ENCODE results near the gene DOK3. TPM values are rescaled to one million over a fixed set of nuclear protein-coding genes. Genes with fewer than 3 reads are reported as not detected.

Gene DOK3
- total and polyA plus RNA-seq, 10 of the 15 experiments (the other 5 are each of a cell fraction or from before 2014, with no cell fraction given): 6.6 to 107 (median 52.1) TPM

GRCh38 chr5:177507596-177508220, 1.9 kb downstream of the DOK3 start (continued):
- TF ChIP-seq NFIC (IDR thresholded peaks at IDR 0.05; ENCODE audit: low read depth, low read length): no peak
- no peak for TF ChIP-seq PAX5 (IDR thresholded peaks at IDR 0.05; ENCODE audit: borderline replicate concordance, low read depth, low read length)
- TF ChIP-seq IRF5 (IDR thresholded peaks at IDR 0.05; ENCODE audit: borderline replicate concordance): no peak
- TF ChIP-seq SRF (IDR thresholded peaks at IDR 0.05; ENCODE audit: low read depth in 2 of 2, low read length in 2 of 2): no peak
- no peak for TF ChIP-seq NR2C1 (IDR thresholded peaks at IDR 0.05)
- TF ChIP-seq CREB1 (IDR thresholded peaks at IDR 0.05; ENCODE audit: low read depth): no peak
- TF ChIP-seq TCF3 (IDR thresholded peaks at IDR 0.05; ENCODE audit: borderline replicate concordance, insufficient read depth, low read depth, low read length): no peak
- TF ChIP-seq MYC (IDR thresholded peaks at IDR 0.05; ENCODE audit: insufficient read depth, insufficient read length, insufficient replicate concordance, low read length, severe bottlenecking): no peak
- TF ChIP-seq CREM (IDR thresholded peaks at IDR 0.05; ENCODE audit: low read depth): no peak
- TF ChIP-seq ASH2L (IDR thresholded peaks at IDR 0.05; ENCODE audit: borderline replicate concordance, low read depth): no peak

- SMC1A ChIA-PET (ENCODE audit: uncharacterized antibody, unreplicated experiment): interaction anchor here (0.9 to 2.4 kb wide), 5 partner anchors 9 to 197 kb away, joined by 3 to 10 read pairs (median 4); partner anchors contain the start of gene PDLIM7
- FAIRE-seq (peak; percentile 57), ATAC-seq (no peak), DNase-seq (ENCODE audit: low read depth, low spot score) (no peak)
- CTCF ChIA-PET: interaction anchor here (1.0 to 6.2 kb wide), 7 partner anchors 9 to 198 kb away, joined by 3 to 38 read pairs (median 19); partner anchors contain the start of gene PDLIM7
- RAD21 ChIA-PET (ENCODE audit: unreplicated experiment): interaction anchor here (1.0 to 3.4 kb wide), 5 partner anchors 10 to 198 kb away, joined by 3 to 17 read pairs (median 5); partner anchors contain the start of gene PDLIM7
- Histone ChIP-seq H3K27ac (ENCODE audit: control insufficient read depth, insufficient read depth) (peak overlapping the region; percentile 87), H3K27me3 (replicated peaks in 1 of 2; ENCODE audit: control insufficient read depth in 2 of 2, insufficient read depth in 2 of 2, low read length in 1 of 2) (no peaks in the 10 kb centered on the region), H3K9me3 (replicated peaks; ENCODE audit: control insufficient read depth, insufficient read depth, low read length) (no peaks in the 10 kb centered on the region), H3K36me3 (ENCODE audit: control insufficient read depth in 2 of 2, insufficient read depth in 2 of 2, low read length in 1 of 2) (peaks cover 13 to 29% of the 10 kb centered on the region in 2 experiments; a peak in 3 of 4 replicates), H3K4me3 (peak overlapping the region; percentile 87), H3K4me1 (ENCODE audit: control insufficient read depth, insufficient read depth, low read length) (peaks cover 55% of the 10 kb centered on the region), H3K9ac (ENCODE audit: control insufficient read depth, insufficient read depth, low read length) (peak overlapping the region; percentile 90), H3K4me2 (ENCODE audit: control insufficient read depth, insufficient read depth) (peak overlapping the region; percentile 97), H3K79me2 (ENCODE audit: control insufficient read depth, insufficient read depth, low read length) (peaks cover 35% of the 10 kb centered on the region), H4K20me1 (ENCODE audit: control insufficient read depth, insufficient read depth) (no peaks in the 10 kb centered on the region), H2AFZ (ENCODE audit: control insufficient read depth, low read depth, low read length) (no peak overlapping the region; the same call in 1 of the 2 replicates)
- 64% methylated on average over 9 of the region's 9 CpGs for WGBS (ENCODE audit: insufficient coverage, insufficient replicate concordance, low lambda C conversion rate, missing lambda C conversion rate)
- POLR2A ChIA-PET: interaction anchor here (0.7 to 3.5 kb wide), 4 partner anchors 8 to 193 kb away, joined by 4 to 19 read pairs (median 5); partner anchors contain the start of gene PDLIM7
- in situ Hi-C loops (cut with MboI) (no loop called here), intact Hi-C loops (cut with micrococcal nuclease; ENCODE audit: unreplicated experiment) (loop anchor here (5.0 to 10.0 kb wide), 2 partner anchors 95 to 392 kb away; partner anchors contain the start of gene B4GALT7)
- TSS peak; percentile 25 for BruUV-seq (replicated peaks)
- peak; percentile 83; the same call in 1 of the 2 replicates for TF ChIP-seq ZBTB33 (IDR thresholded peaks at IDR 0.05)
- TF ChIP-seq, protein P1, sequence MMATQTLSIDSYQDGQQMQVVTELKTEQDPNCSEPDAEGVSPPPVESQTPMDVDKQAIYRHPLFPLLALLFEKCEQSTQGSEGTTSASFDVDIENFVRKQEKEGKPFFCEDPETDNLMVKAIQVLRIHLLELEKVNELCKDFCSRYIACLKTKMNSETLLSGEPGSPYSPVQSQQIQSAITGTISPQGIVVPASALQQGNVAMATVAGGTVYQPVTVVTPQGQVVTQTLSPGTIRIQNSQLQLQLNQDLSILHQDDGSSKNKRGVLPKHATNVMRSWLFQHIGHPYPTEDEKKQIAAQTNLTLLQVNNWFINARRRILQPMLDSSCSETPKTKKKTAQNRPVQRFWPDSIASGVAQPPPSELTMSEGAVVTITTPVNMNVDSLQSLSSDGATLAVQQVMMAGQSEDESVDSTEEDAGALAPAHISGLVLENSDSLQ (IDR thresholded peaks at IDR 0.05): peak; percentile 26; the same call in 1 of the 2 replicates
- TF ChIP-seq SP1 (IDR thresholded peaks at IDR 0.05; ENCODE audit: low read depth, low read length): no peak
- no peak for TF ChIP-seq MTA2 (IDR thresholded peaks at IDR 0.05; ENCODE audit: low read depth)
- TF ChIP-seq, protein P2, sequence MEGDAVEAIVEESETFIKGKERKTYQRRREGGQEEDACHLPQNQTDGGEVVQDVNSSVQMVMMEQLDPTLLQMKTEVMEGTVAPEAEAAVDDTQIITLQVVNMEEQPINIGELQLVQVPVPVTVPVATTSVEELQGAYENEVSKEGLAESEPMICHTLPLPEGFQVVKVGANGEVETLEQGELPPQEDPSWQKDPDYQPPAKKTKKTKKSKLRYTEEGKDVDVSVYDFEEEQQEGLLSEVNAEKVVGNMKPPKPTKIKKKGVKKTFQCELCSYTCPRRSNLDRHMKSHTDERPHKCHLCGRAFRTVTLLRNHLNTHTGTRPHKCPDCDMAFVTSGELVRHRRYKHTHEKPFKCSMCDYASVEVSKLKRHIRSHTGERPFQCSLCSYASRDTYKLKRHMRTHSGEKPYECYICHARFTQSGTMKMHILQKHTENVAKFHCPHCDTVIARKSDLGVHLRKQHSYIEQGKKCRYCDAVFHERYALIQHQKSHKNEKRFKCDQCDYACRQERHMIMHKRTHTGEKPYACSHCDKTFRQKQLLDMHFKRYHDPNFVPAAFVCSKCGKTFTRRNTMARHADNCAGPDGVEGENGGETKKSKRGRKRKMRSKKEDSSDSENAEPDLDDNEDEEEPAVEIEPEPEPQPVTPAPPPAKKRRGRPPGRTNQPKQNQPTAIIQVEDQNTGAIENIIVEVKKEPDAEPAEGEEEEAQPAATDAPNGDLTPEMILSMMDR (IDR thresholded peaks at IDR 0.05 in 2 of 3, conservative IDR thresholded peaks at IDR 0.05 in 1 of 3; ENCODE audit: control insufficient read depth in 2 of 3, extremely low read depth in 1 of 3, insufficient read depth in 1 of 3, low read depth in 3 of 3, low read length in 3 of 3): peak in 2 of 3 experiments; percentile 28 to 43; a peak in 3 of 6 replicates
Observed at GRCh38 chr5:177507165-177507564, 2.5 kb downstream of the DOK3 start.

Measured in GM12878 (cell line).